Measurements from ENCODE around the gene MORN1.

Gene MORN1

DNA sequence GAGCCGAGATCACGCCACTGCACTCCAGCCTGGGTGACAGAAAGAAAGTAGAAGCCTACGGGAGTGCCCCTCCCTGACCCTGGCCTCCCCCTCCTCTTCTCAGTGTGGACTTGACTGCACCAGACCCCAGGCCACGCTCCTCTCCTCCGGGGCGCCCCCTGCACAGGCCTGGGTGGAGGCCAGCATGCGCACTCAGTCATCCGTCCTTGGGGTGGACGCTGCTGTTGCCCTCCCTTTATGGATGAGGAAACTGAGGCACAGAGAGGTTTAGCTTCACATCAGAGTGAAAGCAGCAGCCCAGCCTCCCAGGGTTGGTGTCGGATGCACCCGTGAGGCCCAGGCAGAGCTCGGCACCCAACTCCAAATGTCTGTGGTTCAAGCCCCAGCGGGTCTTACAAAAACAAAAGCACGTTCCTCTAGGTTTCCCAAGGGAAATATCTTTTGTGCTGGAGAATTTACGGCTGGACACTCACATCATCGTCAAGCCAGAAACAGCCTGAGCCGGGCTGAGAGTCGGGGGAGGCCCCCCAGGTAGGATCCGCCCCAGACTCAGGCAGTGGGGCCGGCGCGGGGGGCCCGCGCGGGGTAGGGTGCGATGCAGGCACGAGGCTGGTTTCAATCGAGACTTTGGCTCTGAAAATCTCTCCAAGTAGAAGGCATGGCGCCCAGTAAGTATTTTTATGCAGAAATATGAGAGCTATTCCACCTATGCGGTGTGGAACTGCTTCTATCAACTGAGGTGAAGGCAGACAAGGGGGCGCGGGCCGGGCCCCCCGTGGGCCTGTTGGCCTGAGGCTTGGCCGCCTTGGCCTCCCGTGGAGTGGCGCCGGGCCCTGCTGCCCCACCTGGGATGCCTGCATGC, 36.6 kb downstream of the MORN1 start:
- H3K9ac ChIP-seq (ENCODE audit: low read depth, low read length), result no peak overlapping the region
- H3K36me3 ChIP-seq (ENCODE audit: control insufficient read depth, insufficient read depth, low read length), result no peaks in the 10 kb centered on the region
- no peak overlapping the region for H3K27ac ChIP-seq (ENCODE audit: low read depth, low read length)
- no peak overlapping the region for H3K4me3 ChIP-seq (ENCODE audit: low read depth, low read length)
- H3K4me1 ChIP-seq (ENCODE audit: control insufficient read depth, insufficient read depth, low read length), result no peaks in the 10 kb centered on the region
- H3K27me3 ChIP-seq (ENCODE audit: control insufficient read depth, insufficient read depth, low read length), result no peaks in the 10 kb centered on the region
- no peaks in the 10 kb centered on the region for H3K9me3 ChIP-seq (ENCODE audit: control insufficient read depth, insufficient read depth, low read length)

DNA sequence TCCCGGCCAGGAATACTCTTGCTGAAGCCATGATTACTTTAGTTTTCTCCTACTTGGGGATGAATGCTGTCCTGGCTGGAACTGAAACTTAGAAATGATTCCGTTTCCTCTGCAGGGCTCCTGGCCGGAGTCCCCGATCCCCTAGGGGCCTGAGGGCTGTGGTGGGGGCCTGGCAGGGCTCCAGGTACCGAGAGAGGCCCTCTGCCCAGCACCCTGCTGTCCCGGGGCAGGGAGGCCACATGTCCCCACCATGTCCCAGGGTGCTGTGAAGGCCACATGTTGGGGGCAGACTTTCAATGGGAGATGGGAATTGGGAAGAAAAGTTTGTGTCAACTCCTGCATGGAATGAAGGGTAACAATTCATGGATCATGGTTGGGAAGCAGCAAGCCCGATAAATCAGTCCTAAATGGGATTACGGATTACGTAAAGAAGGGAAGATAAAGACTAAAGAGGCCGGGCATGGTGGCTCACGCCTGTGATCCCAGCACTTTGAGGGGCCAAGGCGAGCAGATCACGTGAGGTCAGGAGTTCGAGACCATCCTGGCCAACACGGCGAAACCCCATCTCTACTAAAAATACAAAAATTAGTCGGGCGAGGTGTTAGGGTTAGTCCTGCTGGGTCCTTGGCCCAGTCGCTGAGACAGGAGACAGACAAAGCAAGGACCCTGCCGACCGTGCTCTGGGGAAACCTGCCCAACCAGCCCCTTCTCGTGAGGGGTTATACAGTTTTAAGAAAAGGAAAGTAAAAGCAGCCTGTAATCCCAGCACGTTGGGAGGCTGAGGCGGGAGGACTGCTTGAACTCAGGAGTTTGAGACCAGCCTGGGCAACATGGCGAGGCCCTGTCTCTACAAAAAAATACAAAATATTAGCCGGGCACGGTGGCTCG, 37.6 kb downstream of the MORN1 start:
- no peak overlapping the region for H3K27ac ChIP-seq (ENCODE audit: low read depth, low read length)
- no peak overlapping the region for H3K9ac ChIP-seq (ENCODE audit: low read depth, low read length)
- no peaks in the 10 kb centered on the region for H3K27me3 ChIP-seq (ENCODE audit: control insufficient read depth, insufficient read depth, low read length)
- H3K9me3 ChIP-seq (ENCODE audit: control insufficient read depth, insufficient read depth, low read length), result no peaks in the 10 kb centered on the region
- H3K36me3 ChIP-seq (ENCODE audit: control insufficient read depth, insufficient read depth, low read length), result no peaks in the 10 kb centered on the region
- no peak overlapping the region for H3K4me3 ChIP-seq (ENCODE audit: low read depth, low read length)
- no peaks in the 10 kb centered on the region for H3K4me1 ChIP-seq (ENCODE audit: control insufficient read depth, insufficient read depth, low read length)

DNA sequence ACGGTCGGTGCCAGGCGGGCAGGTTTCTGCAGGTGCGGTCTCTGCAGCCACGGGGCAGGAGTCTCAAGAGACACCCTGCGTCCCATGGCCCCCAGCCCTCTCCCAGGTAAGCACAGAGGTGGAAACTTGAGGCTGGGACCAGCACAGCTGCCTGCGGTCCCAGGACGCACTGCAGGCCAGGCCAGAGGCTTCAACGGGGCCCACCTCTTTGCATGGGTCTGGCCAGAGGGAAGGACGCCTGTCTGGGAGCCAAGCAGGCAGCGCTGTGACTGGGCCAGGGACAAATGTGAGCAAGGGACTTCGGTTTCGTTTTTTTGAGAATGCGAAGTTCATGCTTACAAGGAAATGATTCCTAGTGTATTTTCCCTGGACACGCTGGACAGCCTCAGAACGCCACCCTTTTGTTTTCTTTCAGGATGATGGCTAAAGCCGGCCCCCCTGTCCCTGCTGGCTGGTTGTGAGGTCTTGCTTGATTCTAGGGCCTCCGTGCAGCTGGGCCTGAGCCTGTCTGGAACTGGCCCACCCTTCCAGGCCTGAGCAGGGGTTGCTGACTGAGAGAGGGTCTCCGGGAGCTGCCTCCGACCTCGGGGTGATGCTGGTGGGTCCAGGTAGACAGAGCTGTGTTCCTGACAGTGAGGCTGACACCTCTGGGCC, 38.3 kb downstream of the MORN1 start:
- H3K27me3 ChIP-seq (ENCODE audit: control insufficient read depth, insufficient read depth, low read length), result no peaks in the 10 kb centered on the region
- H3K9me3 ChIP-seq (ENCODE audit: control insufficient read depth, insufficient read depth, low read length), result no peaks in the 10 kb centered on the region
- no peak overlapping the region for H3K27ac ChIP-seq (ENCODE audit: low read depth, low read length)
- no peaks in the 10 kb centered on the region for H3K36me3 ChIP-seq (ENCODE audit: control insufficient read depth, insufficient read depth, low read length)
- no peak overlapping the region for H3K4me3 ChIP-seq (ENCODE audit: low read depth, low read length)
- no peak overlapping the region for H3K9ac ChIP-seq (ENCODE audit: low read depth, low read length)
- no peaks in the 10 kb centered on the region for H3K4me1 ChIP-seq (ENCODE audit: control insufficient read depth, insufficient read depth, low read length)

DNA sequence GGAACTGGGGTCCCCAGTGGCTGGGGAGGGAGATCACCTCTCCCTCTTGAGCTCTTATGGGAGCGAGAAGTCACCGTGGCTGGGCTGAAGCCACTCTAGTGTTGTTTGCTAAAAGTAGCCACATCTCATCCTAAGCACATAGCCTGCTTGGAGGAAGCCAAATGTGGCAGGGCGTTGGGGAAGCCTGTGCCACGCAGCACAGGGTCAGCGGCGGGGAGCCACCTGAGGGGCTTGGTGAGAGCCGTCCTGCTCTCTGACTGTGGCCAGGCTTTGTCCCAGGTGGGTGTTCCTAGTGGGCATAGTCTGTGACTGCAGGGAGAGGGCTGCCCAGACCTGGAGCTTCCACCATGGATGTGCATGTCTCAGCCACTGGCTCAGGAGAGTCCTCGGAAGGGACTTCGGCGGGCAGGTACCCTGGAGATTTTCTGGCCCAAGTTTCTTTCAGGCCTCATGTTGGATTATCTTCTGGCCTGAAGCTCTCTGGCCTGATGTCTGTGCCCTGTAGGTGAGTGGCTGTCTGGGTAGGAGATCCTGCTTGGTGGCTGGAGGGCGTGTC, 38.9 kb downstream of the MORN1 start:
- H3K4me3 ChIP-seq (ENCODE audit: low read depth, low read length), result no peak overlapping the region
- H3K36me3 ChIP-seq (ENCODE audit: control insufficient read depth, insufficient read depth, low read length), result no peaks in the 10 kb centered on the region
- no peak overlapping the region for H3K27ac ChIP-seq (ENCODE audit: low read depth, low read length)
- H3K9ac ChIP-seq (ENCODE audit: low read depth, low read length), result no peak overlapping the region
- no peaks in the 10 kb centered on the region for H3K9me3 ChIP-seq (ENCODE audit: control insufficient read depth, insufficient read depth, low read length)
- H3K4me1 ChIP-seq (ENCODE audit: control insufficient read depth, insufficient read depth, low read length), result no peaks in the 10 kb centered on the region
- H3K27me3 ChIP-seq (ENCODE audit: control insufficient read depth, insufficient read depth, low read length), result no peaks in the 10 kb centered on the region

DNA sequence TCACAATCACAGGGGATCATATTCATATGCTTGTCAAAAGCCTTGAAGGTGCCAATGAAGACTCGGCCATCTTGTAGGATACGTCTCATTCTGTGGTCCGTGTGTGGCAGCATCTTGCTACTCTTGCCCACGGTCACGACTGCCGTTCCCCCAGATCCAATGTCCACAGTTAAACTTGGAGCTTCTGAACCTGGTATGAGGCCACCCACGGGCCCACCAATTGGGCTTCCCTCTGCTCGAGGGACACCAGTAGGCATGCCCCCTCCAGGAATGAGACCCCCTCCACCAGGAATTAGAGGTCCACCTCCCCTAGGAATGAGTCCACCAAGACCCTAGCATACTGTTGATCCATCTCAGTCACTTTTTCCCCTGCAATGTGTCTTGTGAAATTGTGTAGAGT, 39.6 kb downstream of the MORN1 start:
- H3K27me3 ChIP-seq (ENCODE audit: control insufficient read depth, insufficient read depth, low read length), result no peaks in the 10 kb centered on the region

DNA sequence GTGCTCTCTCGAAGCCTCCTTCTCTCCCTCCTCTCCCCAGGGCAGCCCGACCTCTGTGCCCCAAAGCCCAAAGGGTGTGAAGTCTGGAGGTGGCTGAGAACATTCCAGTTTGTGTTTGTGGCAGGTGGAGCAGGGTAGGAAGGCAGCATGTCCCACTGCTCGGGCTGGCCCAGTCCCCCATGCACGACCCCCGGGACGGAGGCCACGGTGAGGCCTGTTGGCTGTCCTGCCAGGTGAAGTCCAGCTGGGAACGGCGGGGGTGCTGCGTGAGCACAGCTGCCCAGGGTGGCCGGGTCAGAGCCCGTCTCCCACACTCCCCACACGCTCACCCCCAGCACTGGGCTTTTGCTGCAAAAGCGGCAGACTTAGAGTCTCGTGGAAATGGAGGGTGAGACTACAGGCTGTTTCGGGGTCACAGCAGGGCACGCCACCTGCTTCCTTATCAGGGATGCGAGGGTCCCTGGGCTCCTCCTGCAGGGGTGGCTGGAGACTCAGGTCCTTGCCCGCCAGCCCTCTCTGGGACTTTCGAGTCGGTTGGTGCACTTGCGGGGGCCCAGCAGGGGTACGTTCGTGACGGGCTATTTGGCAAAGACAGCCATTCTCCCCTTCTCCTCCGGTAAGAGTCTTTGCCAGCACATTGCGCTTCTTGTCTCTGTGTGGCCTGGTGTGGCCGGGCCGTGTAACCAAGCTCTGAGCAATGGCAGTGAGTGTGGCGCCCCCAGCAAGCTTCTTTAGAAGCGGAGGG, 40.3 kb downstream of the MORN1 start:
- no peaks in the 10 kb centered on the region for H3K4me1 ChIP-seq (ENCODE audit: control insufficient read depth, insufficient read depth, low read length)
- H3K9me3 ChIP-seq (ENCODE audit: control insufficient read depth, insufficient read depth, low read length), result no peaks in the 10 kb centered on the region
- no peaks in the 10 kb centered on the region for H3K27me3 ChIP-seq (ENCODE audit: control insufficient read depth, insufficient read depth, low read length)
- no peak overlapping the region for H3K4me3 ChIP-seq (ENCODE audit: low read depth, low read length)
- H3K27ac ChIP-seq (ENCODE audit: low read depth, low read length), result no peak overlapping the region
- H3K9ac ChIP-seq (ENCODE audit: low read depth, low read length), result no peak overlapping the region
- no peaks in the 10 kb centered on the region for H3K36me3 ChIP-seq (ENCODE audit: control insufficient read depth, insufficient read depth, low read length)

More for the DNA sequence above, 39.6 kb downstream of the MORN1 start:
- no peaks in the 10 kb centered on the region for H3K9me3 ChIP-seq (ENCODE audit: control insufficient read depth, insufficient read depth, low read length)
- no peak overlapping the region for H3K9ac ChIP-seq (ENCODE audit: low read depth, low read length)
- no peak overlapping the region for H3K4me3 ChIP-seq (ENCODE audit: low read depth, low read length)
- H3K4me1 ChIP-seq (ENCODE audit: control insufficient read depth, insufficient read depth, low read length), result no peaks in the 10 kb centered on the region
- H3K36me3 ChIP-seq (ENCODE audit: control insufficient read depth, insufficient read depth, low read length), result no peaks in the 10 kb centered on the region
- H3K27ac ChIP-seq (ENCODE audit: low read depth, low read length), result no peak overlapping the region

DNA sequence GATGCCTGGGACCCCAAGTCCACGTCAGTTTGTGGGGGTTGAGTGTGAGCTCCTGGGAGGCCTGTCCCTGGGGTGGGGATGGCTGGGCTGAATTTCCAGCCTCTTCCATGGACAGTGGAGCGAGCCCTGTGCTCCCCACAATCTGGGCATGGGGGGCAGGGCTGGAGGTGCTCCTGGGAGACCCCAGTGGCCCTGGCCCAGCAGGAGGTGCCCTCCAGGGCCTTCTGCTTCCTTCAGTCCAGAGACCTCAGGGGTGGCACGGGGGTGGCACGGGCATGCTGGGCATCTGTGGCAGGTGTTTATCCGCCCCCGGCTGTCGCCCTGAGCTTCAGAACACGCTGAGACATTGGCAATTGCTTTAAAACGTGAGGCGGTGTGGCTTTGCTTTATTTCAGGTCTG, 40.9 kb downstream of the MORN1 start:
- Histone ChIP-seq H3K9ac (ENCODE audit: low read depth, low read length) (no peak overlapping the region), H3K36me3 (ENCODE audit: control insufficient read depth, insufficient read depth, low read length) (no peaks in the 10 kb centered on the region), H3K9me3 (ENCODE audit: control insufficient read depth, insufficient read depth, low read length) (no peaks in the 10 kb centered on the region), H3K4me1 (ENCODE audit: control insufficient read depth, insufficient read depth, low read length) (no peaks in the 10 kb centered on the region), H3K27me3 (ENCODE audit: control insufficient read depth, insufficient read depth, low read length) (no peaks in the 10 kb centered on the region), H3K4me3 (ENCODE audit: low read depth, low read length) (no peak overlapping the region), H3K27ac (ENCODE audit: low read depth, low read length) (no peak overlapping the region)

DNA sequence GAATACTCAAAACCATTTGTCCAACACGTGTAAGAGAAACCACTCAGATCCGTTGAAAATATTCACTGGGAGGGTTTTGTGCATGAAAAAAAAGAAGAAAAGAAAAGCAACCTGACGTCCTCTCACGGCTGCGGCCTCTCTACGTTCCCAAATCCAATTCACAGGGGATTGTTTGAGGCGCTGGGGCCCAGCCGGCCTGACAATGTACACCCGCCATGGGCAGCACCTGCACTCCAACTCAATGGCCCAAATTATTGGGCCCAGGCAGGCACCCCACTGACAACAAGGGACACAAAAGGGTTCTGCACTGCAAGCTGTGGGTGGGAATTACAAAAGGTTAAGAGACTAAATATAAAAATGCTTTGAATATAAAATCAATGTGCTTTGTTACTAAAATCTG, 41.5 kb downstream of the MORN1 start:
- no peak overlapping the region for H3K4me3 ChIP-seq (ENCODE audit: low read depth, low read length)
- no peak overlapping the region for H3K9ac ChIP-seq (ENCODE audit: low read depth, low read length)
- H3K36me3 ChIP-seq (ENCODE audit: control insufficient read depth, insufficient read depth, low read length), result no peaks in the 10 kb centered on the region
- no peak overlapping the region for H3K27ac ChIP-seq (ENCODE audit: low read depth, low read length)
- H3K27me3 ChIP-seq (ENCODE audit: control insufficient read depth, insufficient read depth, low read length), result no peaks in the 10 kb centered on the region
- H3K9me3 ChIP-seq (ENCODE audit: control insufficient read depth, insufficient read depth, low read length), result no peaks in the 10 kb centered on the region
- no peaks in the 10 kb centered on the region for H3K4me1 ChIP-seq (ENCODE audit: control insufficient read depth, insufficient read depth, low read length)

DNA sequence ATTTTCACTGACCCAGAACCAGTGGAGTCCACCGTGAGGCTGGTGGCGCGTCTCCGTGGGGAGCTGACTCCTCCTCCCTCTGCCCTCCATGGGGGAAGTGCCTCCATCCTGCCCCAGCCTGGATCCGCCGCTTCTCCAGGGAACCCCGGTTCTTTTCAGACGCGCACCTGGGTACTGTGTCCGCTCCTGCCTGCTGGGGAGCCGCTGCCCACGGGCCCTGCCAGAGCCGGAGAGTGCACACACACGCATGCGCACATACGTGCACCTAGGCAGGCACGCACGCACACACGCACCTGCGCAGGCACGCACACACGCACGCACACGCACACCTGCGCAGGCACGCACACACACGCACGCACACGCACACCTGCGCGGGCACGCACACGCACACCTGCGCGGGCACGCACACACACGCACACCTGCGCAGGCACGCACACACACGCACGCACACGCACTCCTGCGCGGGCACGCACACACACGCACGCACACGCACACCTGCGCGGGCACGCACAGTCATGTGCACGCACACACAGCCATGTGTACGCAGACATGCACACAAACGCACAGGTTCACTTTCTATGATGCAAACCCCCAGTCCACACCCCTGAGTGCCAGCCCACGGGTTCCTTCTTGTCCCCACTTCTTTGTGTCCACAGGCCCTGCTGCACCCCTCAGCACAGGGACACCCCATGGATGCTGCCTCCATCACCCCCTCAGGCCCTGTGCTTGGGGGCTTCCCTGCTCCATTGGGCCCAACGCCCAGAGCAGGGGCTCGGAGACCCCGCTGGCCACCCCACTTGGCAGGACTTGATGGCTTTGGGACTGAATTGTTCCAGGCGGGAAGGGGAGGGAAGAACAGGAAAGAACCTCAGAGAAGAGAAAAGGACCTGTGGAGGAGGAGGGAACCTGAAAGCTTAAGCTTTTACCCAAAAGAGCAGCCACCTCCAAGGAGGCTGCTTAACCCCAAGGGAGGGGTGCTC, 42.7 kb downstream of the MORN1 start:
- H3K9ac ChIP-seq (ENCODE audit: low read depth, low read length), result no peak overlapping the region
- H3K27ac ChIP-seq (ENCODE audit: low read depth, low read length), result no peak overlapping the region
- no peaks in the 10 kb centered on the region for H3K4me1 ChIP-seq (ENCODE audit: control insufficient read depth, insufficient read depth, low read length)
- no peaks in the 10 kb centered on the region for H3K27me3 ChIP-seq (ENCODE audit: control insufficient read depth, insufficient read depth, low read length)
- no peaks in the 10 kb centered on the region for H3K36me3 ChIP-seq (ENCODE audit: control insufficient read depth, insufficient read depth, low read length)
- H3K9me3 ChIP-seq (ENCODE audit: control insufficient read depth, insufficient read depth, low read length), result no peaks in the 10 kb centered on the region
- H3K4me3 ChIP-seq (ENCODE audit: low read depth, low read length), result no peak overlapping the region

All from HUES48 (cell line).